ENCODE results near the gene IDH3A.

Gene IDH3A

GRCh38 chr15:78102741-78103140 lies 46.4 kb upstream of the IDH3A start:
- TF ChIP-seq CTCF (IDR thresholded peaks at IDR 0.05; ENCODE audit: low read depth, low read length, poor library complexity, severe bottlenecking): no peak
- no peak for TF ChIP-seq EZH2phosphoT487 (IDR thresholded peaks at IDR 0.05; ENCODE audit: borderline replicate concordance, low read length)
- no peak overlapping the region for H3K27ac ChIP-seq (ENCODE audit: low read depth, low read length)
- no peak overlapping the region for H3K4me2 ChIP-seq (ENCODE audit: low read length)

GRCh38 chr15:78103406-78104118 lies 45.6 kb upstream of the IDH3A start:
- no peaks in the 10 kb centered on the region for H3K36me3 ChIP-seq (ENCODE audit: control insufficient read depth, low read length)
- H3K79me2 ChIP-seq (ENCODE audit: control insufficient read depth, low read length): no peaks in the 10 kb centered on the region
- H4K20me1 ChIP-seq (ENCODE audit: control insufficient read depth, insufficient read depth, low read depth, low read length): no peaks in the 10 kb centered on the region
- no peaks in the 10 kb centered on the region for H3F3A ChIP-seq (ENCODE audit: control insufficient read depth, insufficient read depth)
- no peaks in the 10 kb centered on the region for H3K4me1 ChIP-seq (ENCODE audit: control insufficient read depth, low read length)
- H3K4me3 ChIP-seq (ENCODE audit: low read length): no peak overlapping the region
- H3K27me3 ChIP-seq (ENCODE audit: control insufficient read depth, low read length): no peaks in the 10 kb centered on the region
- TF ChIP-seq CTCF (IDR thresholded peaks at IDR 0.05; ENCODE audit: low read depth, low read length, poor library complexity, severe bottlenecking): no peak
- no peak for TF ChIP-seq EZH2phosphoT487 (IDR thresholded peaks at IDR 0.05; ENCODE audit: borderline replicate concordance, low read length)
- H3K4me2 ChIP-seq (ENCODE audit: low read length): no peak overlapping the region
- no peaks in the 10 kb centered on the region for H3K9me3 ChIP-seq (ENCODE audit: control insufficient read depth, insufficient read depth, low read length)
- H3K27ac ChIP-seq (ENCODE audit: low read depth, low read length): no peak overlapping the region
- H3K9me2 ChIP-seq (replicated peaks; ENCODE audit: control insufficient read depth, low read length): no peaks in the 10 kb centered on the region

More at GRCh38 chr15:78102741-78103140, 46.4 kb upstream of the IDH3A start:
- Histone ChIP-seq H3F3A (ENCODE audit: control insufficient read depth, insufficient read depth) (no peaks in the 10 kb centered on the region), H3K9me3 (ENCODE audit: control insufficient read depth, insufficient read depth, low read length) (no peaks in the 10 kb centered on the region), H3K4me1 (ENCODE audit: control insufficient read depth, low read length) (no peaks in the 10 kb centered on the region), H3K36me3 (ENCODE audit: control insufficient read depth, low read length) (no peaks in the 10 kb centered on the region), H4K20me1 (ENCODE audit: control insufficient read depth, insufficient read depth, low read depth, low read length) (no peaks in the 10 kb centered on the region), H3K9me2 (replicated peaks; ENCODE audit: control insufficient read depth, low read length) (no peaks in the 10 kb centered on the region), H3K79me2 (ENCODE audit: control insufficient read depth, low read length) (no peaks in the 10 kb centered on the region), H3K27me3 (ENCODE audit: control insufficient read depth, low read length) (no peaks in the 10 kb centered on the region), H3K4me3 (ENCODE audit: low read length) (no peak overlapping the region)

GRCh38 chr15:78104119-78104479 lies 45.1 kb upstream of the IDH3A start:
- Histone ChIP-seq H3K4me1 (ENCODE audit: control insufficient read depth, low read length) (no peaks in the 10 kb centered on the region), H3F3A (ENCODE audit: control insufficient read depth, insufficient read depth) (no peaks in the 10 kb centered on the region), H3K27ac (ENCODE audit: low read depth, low read length) (no peak overlapping the region), H3K4me2 (ENCODE audit: low read length) (no peak overlapping the region), H3K79me2 (ENCODE audit: control insufficient read depth, low read length) (no peaks in the 10 kb centered on the region), H3K4me3 (ENCODE audit: low read length) (no peak overlapping the region), H3K9me3 (ENCODE audit: control insufficient read depth, insufficient read depth, low read length) (no peaks in the 10 kb centered on the region), H3K27me3 (ENCODE audit: control insufficient read depth, low read length) (no peaks in the 10 kb centered on the region), H4K20me1 (ENCODE audit: control insufficient read depth, insufficient read depth, low read depth, low read length) (no peaks in the 10 kb centered on the region), H3K9me2 (replicated peaks; ENCODE audit: control insufficient read depth, low read length) (no peaks in the 10 kb centered on the region), H3K36me3 (ENCODE audit: control insufficient read depth, low read length) (no peaks in the 10 kb centered on the region)
- TF ChIP-seq CTCF (IDR thresholded peaks at IDR 0.05; ENCODE audit: low read depth, low read length, poor library complexity, severe bottlenecking): no peak
- TF ChIP-seq EZH2phosphoT487 (IDR thresholded peaks at IDR 0.05; ENCODE audit: borderline replicate concordance, low read length): no peak
